B cell (primary cell): Measurements from ENCODE around the gene FBP1. TPM values are rescaled to one million over a fixed set of nuclear protein-coding genes. Genes with fewer than 3 reads are reported as not detected.

Experiments used
- ATAC-seq: fragments of 200-7000 bp; cut with Tn5 transposase; one replicate; pipeline ENCODE4 v1.10.0; 2021; ENCODE audit warnings: low read depth, mild to moderate bottlenecking, moderate number of reproducible peaks, moderate library complexity
- CTCF ChIA-PET: fragments of 350-600 bp; sonication (Branson Sonifier 250); formaldehyde crosslinking; loops from one replicate; lab custom pipeline; 2021; ENCODE audit warnings: antibody characterized with exemption, inconsistent platforms; lab: Charles Lee
- POLR2A ChIA-PET: fragments of 350-600 bp; sonication (Branson Sonifier 250); formaldehyde crosslinking; loops from one replicate; lab custom pipeline; 2021; ENCODE audit warnings: antibody characterized with exemption; lab: Charles Lee
- DNase-seq: peaks from one replicate; pipeline ENCODE4 v3.0.0; 2013
- H2AFZ ChIP-seq: 2 replicates; pipeline ENCODE4 v1.6.1; 2012; ENCODE audit warnings: mild to moderate bottlenecking, low read depth, low read length; ENCODE audit not compliant: insufficient read depth, poor library complexity, severe bottlenecking
- H3K27ac ChIP-seq, 2 donors: 1 replicate in 1 of 2; 2 replicates in 1 of 2; pipeline ENCODE4 v1.5.1; 2012 to 2013; ENCODE audit warnings: low read length in 2 of 2, mild to moderate bottlenecking in 2 of 2, moderate library complexity in 1 of 2
- H3K27me3 ChIP-seq, 4 experiments: fragments of 200-600 bp in 1 of 4; sonication (generic) in 1 of 4; replicated peaks in 1 of 4; 1 replicate in 2 of 4; 2 replicates in 2 of 4; pipeline versions ENCODE4 v1.6.1 to v1.7.0; 2013 to 2016; ENCODE audit warnings: low read length in 3 of 4, mild to moderate bottlenecking in 2 of 4, mixed read lengths in 1 of 4, moderate library complexity in 1 of 4; ENCODE audit not compliant: insufficient read depth in 4 of 4, control insufficient read depth in 3 of 4; ENCODE audit errors: control extremely low read depth in 1 of 4
- H3K36me3 ChIP-seq, 2 experiments: replicated peaks in 1 of 2; 1 replicate in 1 of 2; 2 replicates in 1 of 2; pipeline versions ENCODE4 v1.6.1 to v1.7.1; 2013; ENCODE audit warnings: low read length in 1 of 2; ENCODE audit not compliant: insufficient read depth in 2 of 2, control insufficient read depth in 1 of 2; ENCODE audit errors: control extremely low read depth in 1 of 2, extremely low read depth in 1 of 2
- H3K4me1 ChIP-seq, 2 donors: fragments of 200-600 bp in 1 of 2; sonication (generic) in 1 of 2; 1 replicate in 1 of 2; 2 replicates in 1 of 2; pipeline versions ENCODE4 v1.5.1 to v1.6.1; 2013 to 2017; ENCODE audit warnings: low read length in 2 of 2; ENCODE audit not compliant: control insufficient read depth in 2 of 2, insufficient read depth in 2 of 2
- H3K4me2 ChIP-seq: replicated peaks from 2 replicates; pipeline ENCODE3; 2012; ENCODE audit warnings: mild to moderate bottlenecking, low read depth, low read length; ENCODE audit not compliant: poor library complexity, severe bottlenecking
- H3K4me3 ChIP-seq, 5 experiments: fragments of 200-600 bp in 1 of 5; sonication (generic) in 1 of 5; 1 replicate in 3 of 5; 2 replicates in 2 of 5; pipeline versions ENCODE4 v1.5.1 to v1.7.0; 2011 to 2016; ENCODE audit warnings: low read length in 4 of 5, mild to moderate bottlenecking in 4 of 5, low read depth in 2 of 5, control low read depth in 1 of 5, moderate library complexity in 1 of 5; ENCODE audit not compliant: insufficient read depth in 1 of 5; ENCODE audit errors: control extremely low read depth in 1 of 5, extremely low read depth in 1 of 5
- H3K79me2 ChIP-seq: fragments of 200-600 bp; sonication (generic); one replicate; pipeline ENCODE4 v1.6.0; 2016; ENCODE audit warnings: low read length; ENCODE audit not compliant: control insufficient read depth, insufficient read depth
- H3K9ac ChIP-seq: fragments of 200-600 bp; sonication (generic); 2 replicates; pipeline ENCODE4 v1.6.1; 2017; ENCODE audit warnings: mild to moderate bottlenecking, low read length, moderate library complexity
- H3K9me3 ChIP-seq, 3 donors: one replicate each; pipeline versions ENCODE4 v1.6.1 to v1.7.1; 2013; ENCODE audit warnings: low read length in 2 of 3; ENCODE audit not compliant: control insufficient read depth in 2 of 3, insufficient read depth in 1 of 3; ENCODE audit errors: control extremely low read depth in 1 of 3
- H4K20me1 ChIP-seq: 2 replicates; pipeline ENCODE4 v1.6.0; 2012; ENCODE audit warnings: mild to moderate bottlenecking, low read length; ENCODE audit not compliant: insufficient read depth, control insufficient read depth, poor library complexity, severe bottlenecking
- H3K27ac Mint-ChIP-seq: one replicate; pipeline ENCODE4 v1.8.0; 2021; ENCODE audit warnings: mixed read lengths
- H3K27me3 Mint-ChIP-seq: one replicate; pipeline ENCODE4 v1.8.0; 2021; ENCODE audit warnings: mixed read lengths
- H3K4me1 Mint-ChIP-seq: one replicate; pipeline ENCODE4 v1.8.0; 2021; ENCODE audit warnings: mixed read lengths
- H3K4me3 Mint-ChIP-seq: one replicate; pipeline ENCODE4 v1.8.0; 2021; ENCODE audit warnings: mixed read lengths
- H3K9me3 Mint-ChIP-seq: one replicate; pipeline ENCODE4 v1.8.0; 2022; ENCODE audit warnings: mixed read lengths; ENCODE audit not compliant: insufficient read depth
- CTCF ChIP-seq: fragments of 200-600 bp; IDR thresholded peaks from one replicate; pipeline ENCODE4 v1.8.0; 2022; ENCODE audit warnings: antibody characterized with exemption, mild to moderate bottlenecking
- EZH2 ChIP-seq: IDR thresholded peaks from 2 replicates; pipeline ENCODE4 v1.6.1; 2012; ENCODE audit warnings: borderline replicate concordance, low read depth, mild to moderate bottlenecking, moderate library complexity, low read length; ENCODE audit not compliant: insufficient read depth, poor library complexity, severe bottlenecking
- WGBS: methylation state at CpG from one replicate; pipeline ENCODE4 v1.1.5; 2013; ENCODE audit warnings: missing lambda C conversion rate; ENCODE audit not compliant: insufficient coverage; 5-methylcytosine and 5-hydroxymethylcytosine counted together
- intact Hi-C: fragments of 100-400 bp; cut with micrococcal nuclease; formaldehyde crosslinking; loops from one replicate; pipeline ENCODE4 v1.10.0; 2022
- polyA plus RNA-seq: library from polyadenylated mRNA; depleted of rRNA; stranded (reverse); fragments of >200 nt; gene quantifications from 2 replicates; pipeline ENCODE4 v1.2.3, GENCODE V29; 2012
- total RNA-seq, 2 donors: library from RNA; stranded (reverse); fragments of 120-200 nt in 1 of 2; gene quantifications; 1 replicate in 1 of 2; 2 replicates in 1 of 2; pipeline versions ENCODE4 v1.2.3 to v1.2.4, GENCODE V29; 2013 to 2022

The FBP1 gene
- total and polyA plus RNA-seq, 2 donors (not counting 1 experiment from before 2014, with no cell fraction given): 2.8 TPM

GRCh38 chr9:94681508-94681907, 42.2 kb upstream of the FBP1 start:
- H3K27ac Mint-ChIP-seq: peak overlapping the region; percentile 22
- DNase-seq (peak; percentile 77), ATAC-seq (peak; percentile 83)
- Histone ChIP-seq H3K9ac (no peak overlapping the region), H4K20me1 (no peaks in the 10 kb centered on the region), H3K79me2 (no peaks in the 10 kb centered on the region), H3K36me3 (no peaks in the 10 kb centered on the region), H3K27me3 (peaks cover 0 to 6% (median 2%) of the 10 kb centered on the region in 4 experiments), H3K27ac (no peak overlapping the region), H3K4me2 (no peak overlapping the region), H3K9me3 (no peaks in the 10 kb centered on the region), H2AFZ (peak overlapping the region; percentile 76), H3K4me3 (no peak overlapping the region), H3K4me1 (no peaks in the 10 kb centered on the region)
- no peak overlapping the region for H3K4me3 Mint-ChIP-seq
- 0% methylated on average over 2 of the region's 7 CpGs for WGBS
- TF ChIP-seq CTCF: peak; percentile 79
- TF ChIP-seq EZH2: no peak
- H3K27me3 Mint-ChIP-seq: peaks cover 17% of the 10 kb centered on the region
- intact Hi-C loops: loop anchor here (1.0 kb wide), 4 partner anchors 102 to 500 kb away; no protein-coding TSS in a partner anchor
- no peaks in the 10 kb centered on the region for H3K4me1 Mint-ChIP-seq
- no peaks in the 10 kb centered on the region for H3K9me3 Mint-ChIP-seq
- POLR2A ChIA-PET: no interaction called here
- CTCF ChIA-PET: interaction anchor here (0.6 to 10.4 kb wide), 48 partner anchors 9 to 1646 kb away, joined by 3 to 314 read pairs (median 5); no protein-coding TSS in a partner anchor

GRCh38 chr9:94680621-94681020, 41.3 kb upstream of the FBP1 start:
- H3K27ac Mint-ChIP-seq: no peak overlapping the region
- intact Hi-C loops: loop anchor here (1.0 kb wide), 4 partner anchors 103 to 501 kb away; no protein-coding TSS in a partner anchor

More at GRCh38 chr9:94680621-94681020, 41.3 kb upstream of the FBP1 start:
- H3K27ac ChIP-seq: no peak overlapping the region
- no peaks in the 10 kb centered on the region for H4K20me1 ChIP-seq
- no peaks in the 10 kb centered on the region for H3K4me1 ChIP-seq
- POLR2A ChIA-PET: no interaction called here
- H3K4me1 Mint-ChIP-seq: no peaks in the 10 kb centered on the region
- H3K27me3 Mint-ChIP-seq: peaks cover 17% of the 10 kb centered on the region
- no peak overlapping the region for H3K4me2 ChIP-seq
- WGBS: 60% methylated on average over 1 of the region's 2 CpGs
- H3K9ac ChIP-seq: no peak overlapping the region
- H3K4me3 Mint-ChIP-seq: no peak overlapping the region
- peaks cover 0 to 9% (median 3%) of the 10 kb centered on the region in 4 experiments for H3K27me3 ChIP-seq
- no peak overlapping the region for H2AFZ ChIP-seq
- DNase-seq (no peak), ATAC-seq (no peak)
- H3K9me3 ChIP-seq: no peaks in the 10 kb centered on the region
- CTCF ChIA-PET: interaction anchor here (0.7 to 10.4 kb wide), 35 partner anchors 8 to 1639 kb away, joined by 3 to 314 read pairs (median 6); no protein-coding TSS in a partner anchor
- no peaks in the 10 kb centered on the region for H3K9me3 Mint-ChIP-seq
- TF ChIP-seq EZH2 (no peak), CTCF (no peak)
- H3K4me3 ChIP-seq: no peak overlapping the region
- H3K79me2 ChIP-seq: no peaks in the 10 kb centered on the region
- no peaks in the 10 kb centered on the region for H3K36me3 ChIP-seq
